K562 (cell line): ENCODE results near the gene IFITM2. TPM values are rescaled to one million over a fixed set of nuclear protein-coding genes. Genes with fewer than 3 reads are reported as not detected.

Source experiments
- ADNP ChIP-seq: fragments of 200-800 bp; sonication (Bioruptor generic); IDR thresholded peaks from 2 replicates; pipeline ENCODE4 v1.6.1; 2016; ENCODE audit warnings: missing genetic modification characterization, missing compliant biosample characterization
- BHLHE40 ChIP-seq: IDR thresholded peaks from 2 replicates; pipeline ENCODE4 v1.6.1; 2011; ENCODE audit warnings: low read length, improper control_type of control experiment
- CEBPB ChIP-seq: fragments of 450-650 bp; IDR thresholded peaks from 2 replicates; pipeline ENCODE4 v1.6.1; 2016; ENCODE audit warnings: missing genetic modification characterization, missing compliant biosample characterization
- E2F3 ChIP-seq: fragments of 250-450 bp; sonication (Bioruptor Pico); IDR thresholded peaks from 2 replicates; pipeline ENCODE4 v1.4.0; 2020; ENCODE audit warnings: mild to moderate bottlenecking
- EP300 ChIP-seq: IDR thresholded peaks from 2 replicates; pipeline ENCODE4 v1.6.1; 2012; ENCODE audit warnings: low read length, improper control_type of control experiment
- GABPB1 ChIP-seq: sonication (generic); formaldehyde crosslinking; IDR thresholded peaks from 2 replicates; pipeline ENCODE4 v1.8.0; 2022; ENCODE audit warnings: mild to moderate bottlenecking, missing genetic modification reagents
- HSF4 ChIP-seq: fragments of 250-450 bp; sonication (Bioruptor Pico); IDR thresholded peaks from 2 replicates; pipeline ENCODE4 v2.1.2; 2022; ENCODE audit warnings: mild to moderate bottlenecking, moderate library complexity, borderline replicate concordance
- JUND ChIP-seq, 2 experiments: IDR thresholded peaks; 2 replicates in 1 of 2; 3 replicates in 1 of 2; pipeline ENCODE4 v1.6.1; 2011; ENCODE audit warnings: borderline replicate concordance in 2 of 2, low read depth in 2 of 2, low read length in 2 of 2, improper control_type of control experiment in 1 of 2, missing biosample characterization in 1 of 2, missing genetic modification characterization in 1 of 2, missing genetic modification reagents in 1 of 2
- NELFE ChIP-seq: IDR thresholded peaks from 2 replicates; pipeline ENCODE4 v1.6.1; 2011; ENCODE audit warnings: mild to moderate bottlenecking; ENCODE audit not compliant: insufficient read depth, insufficient read length
- NR2C1 ChIP-seq, 2 experiments: fragments of 450-650 bp; IDR thresholded peaks; 2 replicates each; pipeline ENCODE4 v1.6.1; 2017; ENCODE audit warnings: mild to moderate bottlenecking in 2 of 2, antibody characterized with exemption in 1 of 2, inconsistent platforms in 1 of 2, missing compliant biosample characterization in 1 of 2, missing genetic modification characterization in 1 of 2
- NUFIP1 ChIP-seq: fragments of 450-650 bp; IDR thresholded peaks from 2 replicates; pipeline ENCODE4 v1.6.1; 2018; ENCODE audit not compliant: partially characterized antibody
- PHTF2 ChIP-seq: fragments of 250-450 bp; sonication (Bioruptor Pico); IDR thresholded peaks from 2 replicates; pipeline ENCODE4 v1.5.0; 2021; ENCODE audit warnings: mild to moderate bottlenecking
- POLR3G ChIP-seq: IDR thresholded peaks from 2 replicates; pipeline ENCODE4 v1.6.1; 2011; ENCODE audit not compliant: insufficient read length, insufficient replicate concordance; ENCODE audit errors: extremely low read depth
- PRPF4 ChIP-seq: fragments of 200-400 bp; formaldehyde crosslinking; IDR thresholded peaks from one replicate; pipeline ENCODE4 v1.6.1; 2017; ENCODE audit warnings: low read length, low read depth, mild to moderate bottlenecking; ENCODE audit not compliant: insufficient read depth, poor library complexity, severe bottlenecking
- SLC30A9 ChIP-seq: fragments of 250-450 bp; sonication (Bioruptor Pico); IDR thresholded peaks from 2 replicates; pipeline ENCODE4 v1.8.0; 2022; ENCODE audit warnings: mild to moderate bottlenecking, moderate library complexity
- XRCC4 ChIP-seq: IDR thresholded peaks from one replicate; pipeline ENCODE4 v1.6.1; 2011; ENCODE audit not compliant: insufficient read depth, insufficient read length; ENCODE audit errors: extremely low read depth
- polyA plus RNA-seq, 8 experiments: library from polyadenylated mRNA; depleted of rRNA in 4 of 8; stranded (reverse) in 5 of 8; unstranded in 3 of 8; fragments of >200 nt; fragmentation: Nextera tagmentation in 2 of 8; fragmentation: Illumina TruSeq in 1 of 8; extraction: Ambion mirVana in 2 of 8; extraction: Trizol in 1 of 8; gene quantifications; 2 replicates each; pipeline versions ENCODE4 v1.2.1 to v1.2.3, GENCODE V29; 2011 to 2014; ENCODE audit warnings: inconsistent platforms in 1 of 8, missing spikeins in 1 of 8
- total RNA-seq, 7 experiments: library from RNA; depleted of rRNA in 6 of 7; stranded (reverse); fragments of >200 nt in 6 of 7; fragmentation: Illumina TruSeq in 2 of 7; extraction: Trizol in 2 of 7; gene quantifications; 2 replicates each; pipeline versions ENCODE4 v1.2.1 to v1.2.3, GENCODE V29; 2011 to 2021; ENCODE audit warnings: low replicate concordance in 1 of 7
- TF ChIP-seq, protein P1 (sequence below): sonication (generic); formaldehyde crosslinking; IDR thresholded peaks from 2 replicates; pipeline ENCODE4 v1.8.1; 2023; ENCODE audit warnings: mild to moderate bottlenecking, missing genetic modification reagents
- TF ChIP-seq, protein P2 (sequence below): fragments of 250-450 bp; sonication (Bioruptor Pico); IDR thresholded peaks from 2 replicates; pipeline ENCODE4 v1.4.0; 2020; ENCODE audit warnings: mild to moderate bottlenecking, moderate library complexity
- TF ChIP-seq, protein P3 (sequence below), 2 experiments: fragments of 150-350 bp in 1 of 2; IDR thresholded peaks; 2 replicates each; pipeline ENCODE4 v1.6.1; 2012 to 2016; ENCODE audit warnings: low read depth in 2 of 2, low read length in 2 of 2, mild to moderate bottlenecking in 1 of 2, moderate library complexity in 1 of 2

IFITM2 gene
- total and polyA plus RNA-seq, 9 of the 15 experiments (the other 6 are each of a cell fraction or from before 2014, with no cell fraction given): 52.8 to 4,872 (median 356) TPM

DNA sequence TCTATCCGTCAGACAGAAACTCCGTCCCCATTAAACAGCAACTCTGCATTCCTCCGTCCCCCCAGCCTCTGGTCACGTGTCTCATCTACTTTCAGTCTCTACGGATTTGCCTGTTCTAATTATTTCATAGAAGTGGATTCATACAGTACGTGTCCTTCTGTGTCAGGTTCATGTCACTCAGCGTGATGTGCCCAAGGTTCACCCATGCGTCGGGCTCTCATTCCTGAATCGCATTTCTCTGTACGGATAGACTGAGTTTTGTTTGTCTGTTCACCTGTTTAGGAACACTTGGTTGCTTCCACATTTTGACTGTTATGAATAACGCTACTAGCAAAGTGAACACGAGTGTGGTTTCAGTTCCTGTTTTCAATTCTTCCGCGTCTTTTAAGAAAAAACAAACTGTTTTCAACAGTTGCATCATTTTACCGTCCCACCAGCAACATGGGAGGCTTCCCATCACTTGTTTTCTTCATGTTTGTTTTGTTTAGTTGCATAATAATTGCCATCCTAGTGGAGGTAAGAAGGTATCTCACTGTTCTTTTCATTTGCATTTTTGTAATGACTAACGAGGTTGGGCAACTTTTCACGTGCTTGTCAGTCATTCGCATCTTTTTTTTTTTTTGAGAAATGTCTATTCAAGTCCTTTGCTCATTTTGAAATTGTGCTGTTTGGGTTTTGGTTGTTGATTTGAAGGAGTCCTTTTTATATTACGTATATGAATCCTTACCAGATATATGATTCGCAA, 38.3 kb upstream of the IFITM2 start (continued):
- TF ChIP-seq, protein P1, sequence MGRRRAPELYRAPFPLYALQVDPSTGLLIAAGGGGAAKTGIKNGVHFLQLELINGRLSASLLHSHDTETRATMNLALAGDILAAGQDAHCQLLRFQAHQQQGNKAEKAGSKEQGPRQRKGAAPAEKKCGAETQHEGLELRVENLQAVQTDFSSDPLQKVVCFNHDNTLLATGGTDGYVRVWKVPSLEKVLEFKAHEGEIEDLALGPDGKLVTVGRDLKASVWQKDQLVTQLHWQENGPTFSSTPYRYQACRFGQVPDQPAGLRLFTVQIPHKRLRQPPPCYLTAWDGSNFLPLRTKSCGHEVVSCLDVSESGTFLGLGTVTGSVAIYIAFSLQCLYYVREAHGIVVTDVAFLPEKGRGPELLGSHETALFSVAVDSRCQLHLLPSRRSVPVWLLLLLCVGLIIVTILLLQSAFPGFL (CRISPR knock-in tag): no peak
- TF ChIP-seq BHLHE40: peak; percentile 87
- TF ChIP-seq, protein P2, sequence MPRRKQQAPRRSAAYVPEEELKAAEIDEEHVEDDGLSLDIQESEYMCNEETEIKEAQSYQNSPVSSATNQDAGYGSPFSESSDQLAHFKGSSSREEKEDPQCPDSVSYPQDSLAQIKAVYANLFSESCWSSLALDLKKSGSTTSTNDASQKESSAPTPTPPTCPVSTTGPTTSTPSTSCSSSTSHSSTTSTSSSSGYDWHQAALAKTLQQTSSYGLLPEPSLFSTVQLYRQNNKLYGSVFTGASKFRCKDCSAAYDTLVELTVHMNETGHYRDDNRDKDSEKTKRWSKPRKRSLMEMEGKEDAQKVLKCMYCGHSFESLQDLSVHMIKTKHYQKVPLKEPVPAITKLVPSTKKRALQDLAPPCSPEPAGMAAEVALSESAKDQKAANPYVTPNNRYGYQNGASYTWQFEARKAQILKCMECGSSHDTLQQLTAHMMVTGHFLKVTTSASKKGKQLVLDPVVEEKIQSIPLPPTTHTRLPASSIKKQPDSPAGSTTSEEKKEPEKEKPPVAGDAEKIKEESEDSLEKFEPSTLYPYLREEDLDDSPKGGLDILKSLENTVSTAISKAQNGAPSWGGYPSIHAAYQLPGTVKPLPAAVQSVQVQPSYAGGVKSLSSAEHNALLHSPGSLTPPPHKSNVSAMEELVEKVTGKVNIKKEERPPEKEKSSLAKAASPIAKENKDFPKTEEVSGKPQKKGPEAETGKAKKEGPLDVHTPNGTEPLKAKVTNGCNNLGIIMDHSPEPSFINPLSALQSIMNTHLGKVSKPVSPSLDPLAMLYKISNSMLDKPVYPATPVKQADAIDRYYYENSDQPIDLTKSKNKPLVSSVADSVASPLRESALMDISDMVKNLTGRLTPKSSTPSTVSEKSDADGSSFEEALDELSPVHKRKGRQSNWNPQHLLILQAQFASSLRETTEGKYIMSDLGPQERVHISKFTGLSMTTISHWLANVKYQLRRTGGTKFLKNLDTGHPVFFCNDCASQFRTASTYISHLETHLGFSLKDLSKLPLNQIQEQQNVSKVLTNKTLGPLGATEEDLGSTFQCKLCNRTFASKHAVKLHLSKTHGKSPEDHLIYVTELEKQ (CRISPR knock-in tag): no peak
- TF ChIP-seq NR2C1 (IDR thresholded peaks at IDR 0.05): no peak
- no peak for TF ChIP-seq NR2C1 (tag; IDR thresholded peaks at IDR 0.05)
- no peak; the same call in 1 of the 2 replicates for TF ChIP-seq ADNP
- no peak for TF ChIP-seq SLC30A9 (CRISPR knock-in tag)
- TF ChIP-seq JUND (IDR thresholded peaks at IDR 0.05; ENCODE audit: borderline replicate concordance, low read depth, low read length): peak; percentile 75
- TF ChIP-seq JUND (tag; IDR thresholded peaks at IDR 0.05; ENCODE audit: borderline replicate concordance, low read depth, low read length): peak; percentile 20; the same call in 2 of the 3 replicates
- no peak for TF ChIP-seq HSF4 (CRISPR knock-in tag)
- TF ChIP-seq PHTF2 (CRISPR knock-in tag): no peak
- TF ChIP-seq EP300: peak; percentile 82; the same call in 1 of the 2 replicates
- TF ChIP-seq E2F3 (CRISPR knock-in tag): no peak
- TF ChIP-seq PRPF4: no peak
- no peak for TF ChIP-seq NELFE
- no peak for TF ChIP-seq XRCC4
- peak; percentile 99 for TF ChIP-seq CEBPB
- TF ChIP-seq, protein P3, sequence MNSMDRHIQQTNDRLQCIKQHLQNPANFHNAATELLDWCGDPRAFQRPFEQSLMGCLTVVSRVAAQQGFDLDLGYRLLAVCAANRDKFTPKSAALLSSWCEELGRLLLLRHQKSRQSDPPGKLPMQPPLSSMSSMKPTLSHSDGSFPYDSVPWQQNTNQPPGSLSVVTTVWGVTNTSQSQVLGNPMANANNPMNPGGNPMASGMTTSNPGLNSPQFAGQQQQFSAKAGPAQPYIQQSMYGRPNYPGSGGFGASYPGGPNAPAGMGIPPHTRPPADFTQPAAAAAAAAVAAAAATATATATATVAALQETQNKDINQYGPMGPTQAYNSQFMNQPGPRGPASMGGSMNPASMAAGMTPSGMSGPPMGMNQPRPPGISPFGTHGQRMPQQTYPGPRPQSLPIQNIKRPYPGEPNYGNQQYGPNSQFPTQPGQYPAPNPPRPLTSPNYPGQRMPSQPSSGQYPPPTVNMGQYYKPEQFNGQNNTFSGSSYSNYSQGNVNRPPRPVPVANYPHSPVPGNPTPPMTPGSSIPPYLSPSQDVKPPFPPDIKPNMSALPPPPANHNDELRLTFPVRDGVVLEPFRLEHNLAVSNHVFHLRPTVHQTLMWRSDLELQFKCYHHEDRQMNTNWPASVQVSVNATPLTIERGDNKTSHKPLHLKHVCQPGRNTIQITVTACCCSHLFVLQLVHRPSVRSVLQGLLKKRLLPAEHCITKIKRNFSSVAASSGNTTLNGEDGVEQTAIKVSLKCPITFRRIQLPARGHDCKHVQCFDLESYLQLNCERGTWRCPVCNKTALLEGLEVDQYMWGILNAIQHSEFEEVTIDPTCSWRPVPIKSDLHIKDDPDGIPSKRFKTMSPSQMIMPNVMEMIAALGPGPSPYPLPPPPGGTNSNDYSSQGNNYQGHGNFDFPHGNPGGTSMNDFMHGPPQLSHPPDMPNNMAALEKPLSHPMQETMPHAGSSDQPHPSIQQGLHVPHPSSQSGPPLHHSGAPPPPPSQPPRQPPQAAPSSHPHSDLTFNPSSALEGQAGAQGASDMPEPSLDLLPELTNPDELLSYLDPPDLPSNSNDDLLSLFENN (IDR thresholded peaks at IDR 0.05; ENCODE audit: low read depth in 2 of 2, low read length in 2 of 2): 0 out of 4 replicates have a peak, but pooled peaks of 1 of the 2 experiments have one; percentile 35
- TF ChIP-seq NUFIP1: no peak
- TF ChIP-seq GABPB1 (CRISPR knock-in tag): no peak
- no peak for TF ChIP-seq POLR3G
